ENCODE measurements around the gene ASB15. TPM values are rescaled to one million over a fixed set of nuclear protein-coding genes. Genes with fewer than 3 reads are reported as not detected.

ASB15 gene
- polyA plus RNA-seq, 1 donor from 2014 or later, result not detected

- no peaks in the 10 kb centered on the region for H4K20me1 ChIP-seq (ENCODE audit: insufficient read depth)
- H3K9me2 ChIP-seq (ENCODE audit: insufficient read depth, low read length), result no peaks in the 10 kb centered on the region
- H3K36me3 ChIP-seq (ENCODE audit: insufficient read depth, low read length), result no peaks in the 10 kb centered on the region
- TF ChIP-seq EZH2 (IDR thresholded peaks at IDR 0.05; ENCODE audit: borderline replicate concordance, insufficient read depth, low read length, poor library complexity, severe bottlenecking) (no peak), MXI1 (conservative IDR thresholded peaks at IDR 0.05; ENCODE audit: poor library complexity, severe bottlenecking) (no peak), SMC3 (conservative IDR thresholded peaks at IDR 0.05; ENCODE audit: poor library complexity) (no peak), RAD21 (conservative IDR thresholded peaks at IDR 0.05) (no peak), REST (IDR thresholded peaks at IDR 0.05; ENCODE audit: borderline replicate concordance) (no peak), POLR2AphosphoS5 (IDR thresholded peaks at IDR 0.05) (no peak), CTCF (IDR thresholded peaks at IDR 0.05; ENCODE audit: poor library complexity, severe bottlenecking) (no peak), TAF1 (IDR thresholded peaks at IDR 0.05; ENCODE audit: low read depth) (no peak), EP300 (conservative IDR thresholded peaks at IDR 0.05; ENCODE audit: poor library complexity, severe bottlenecking) (no peak)
- H3K27ac ChIP-seq (ENCODE audit: low read length), result no peak overlapping the region
- H3K9me3 ChIP-seq (ENCODE audit: low read length), result no peaks in the 10 kb centered on the region
- H3K27me3 ChIP-seq (ENCODE audit: insufficient read depth, low read depth, low read length), result no peaks in the 10 kb centered on the region
- no peak overlapping the region for H3K4me2 ChIP-seq (ENCODE audit: low read length)
- no peak overlapping the region for H3K9ac ChIP-seq (ENCODE audit: low read length)
- H2AFZ ChIP-seq (ENCODE audit: low read depth, low read length), result no peak overlapping the region
- no peaks in the 10 kb centered on the region for H3F3A ChIP-seq (ENCODE audit: insufficient read depth, low read length, poor library complexity, severe bottlenecking)
- H3K4me3 ChIP-seq (ENCODE audit: low read length), result no peak overlapping the region
- H3K79me2 ChIP-seq (replicated peaks; ENCODE audit: insufficient read depth, low read length), result no peaks in the 10 kb centered on the region
Measured at GRCh38 chr7:123625254-123625653, 23.6 kb downstream of the ASB15 start.

- Histone ChIP-seq H3K27me3 (ENCODE audit: insufficient read depth, low read depth, low read length) (no peaks in the 10 kb centered on the region), H3K27ac (ENCODE audit: low read length) (no peak overlapping the region), H4K20me1 (ENCODE audit: insufficient read depth) (no peaks in the 10 kb centered on the region), H3K9ac (ENCODE audit: low read length) (no peak overlapping the region), H3F3A (ENCODE audit: insufficient read depth, low read length, poor library complexity, severe bottlenecking) (no peaks in the 10 kb centered on the region), H2AFZ (ENCODE audit: low read depth, low read length) (no peak overlapping the region), H3K36me3 (ENCODE audit: insufficient read depth, low read length) (no peaks in the 10 kb centered on the region), H3K4me2 (ENCODE audit: low read length) (no peak overlapping the region), H3K4me3 (ENCODE audit: low read length) (no peak overlapping the region), H3K9me2 (ENCODE audit: insufficient read depth, low read length) (no peaks in the 10 kb centered on the region), H3K79me2 (replicated peaks; ENCODE audit: insufficient read depth, low read length) (no peaks in the 10 kb centered on the region), H3K9me3 (ENCODE audit: low read length) (no peaks in the 10 kb centered on the region)
- TF ChIP-seq SMC3 (conservative IDR thresholded peaks at IDR 0.05; ENCODE audit: poor library complexity), result no peak
- TF ChIP-seq TAF1 (IDR thresholded peaks at IDR 0.05; ENCODE audit: low read depth), result no peak
- TF ChIP-seq POLR2AphosphoS5 (IDR thresholded peaks at IDR 0.05), result no peak
- no peak for TF ChIP-seq REST (IDR thresholded peaks at IDR 0.05; ENCODE audit: borderline replicate concordance)
- no peak for TF ChIP-seq EZH2 (IDR thresholded peaks at IDR 0.05; ENCODE audit: borderline replicate concordance, insufficient read depth, low read length, poor library complexity, severe bottlenecking)
Measured at GRCh38 chr7:123627851-123628250, 26.2 kb downstream of the ASB15 start.

Measured in neural cell (in vitro differentiated cells).